ENCODE results near the gene ARHGAP20. TPM values are rescaled to one million over a fixed set of nuclear protein-coding genes. Genes with fewer than 3 reads are reported as not detected.

Gene ARHGAP20
- total RNA-seq, 4 donors from 2014 or later, result 0.51 to 2.3 (median 1.1) TPM

DNA sequence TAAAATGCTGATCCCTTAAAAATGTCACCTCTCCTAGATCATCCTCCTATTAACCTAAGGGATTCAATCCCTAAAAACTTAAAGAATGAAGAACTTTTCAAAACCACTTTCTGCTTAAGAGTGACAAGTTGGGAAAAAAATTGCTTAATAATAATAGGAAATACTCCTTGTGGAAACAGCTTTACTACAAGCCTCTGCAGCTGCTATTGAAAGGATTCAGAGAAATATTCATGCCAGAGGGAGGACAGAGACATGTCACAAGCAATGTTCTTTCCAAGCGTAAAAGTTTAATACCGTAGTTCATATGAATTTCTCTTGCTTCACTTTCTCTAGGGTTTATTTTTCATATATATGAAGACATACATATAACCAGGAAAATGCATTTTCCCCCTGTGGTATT lies 98.2 kb downstream of the ARHGAP20 start:
- in situ Hi-C loops (cut with MboI; ENCODE audit: low sequenced_read_pairs in 4 of 4) (no loop called here), intact Hi-C loops (cut with DNase I; ENCODE audit: low total_unique reads) (no loop called here)
- Histone ChIP-seq H3K4me3 (no peak overlapping the region), H3K4me1 (no peaks in the 10 kb centered on the region), H3K9me3 (no peaks in the 10 kb centered on the region), H3K27me3 (no peaks in the 10 kb centered on the region), H3K27ac (no peak overlapping the region), H3K36me3 (no peaks in the 10 kb centered on the region)
- DNase-seq, result no peak
- ATAC-seq, result peak in 1 of 2 donors; percentile 52
- TF ChIP-seq, protein P1, sequence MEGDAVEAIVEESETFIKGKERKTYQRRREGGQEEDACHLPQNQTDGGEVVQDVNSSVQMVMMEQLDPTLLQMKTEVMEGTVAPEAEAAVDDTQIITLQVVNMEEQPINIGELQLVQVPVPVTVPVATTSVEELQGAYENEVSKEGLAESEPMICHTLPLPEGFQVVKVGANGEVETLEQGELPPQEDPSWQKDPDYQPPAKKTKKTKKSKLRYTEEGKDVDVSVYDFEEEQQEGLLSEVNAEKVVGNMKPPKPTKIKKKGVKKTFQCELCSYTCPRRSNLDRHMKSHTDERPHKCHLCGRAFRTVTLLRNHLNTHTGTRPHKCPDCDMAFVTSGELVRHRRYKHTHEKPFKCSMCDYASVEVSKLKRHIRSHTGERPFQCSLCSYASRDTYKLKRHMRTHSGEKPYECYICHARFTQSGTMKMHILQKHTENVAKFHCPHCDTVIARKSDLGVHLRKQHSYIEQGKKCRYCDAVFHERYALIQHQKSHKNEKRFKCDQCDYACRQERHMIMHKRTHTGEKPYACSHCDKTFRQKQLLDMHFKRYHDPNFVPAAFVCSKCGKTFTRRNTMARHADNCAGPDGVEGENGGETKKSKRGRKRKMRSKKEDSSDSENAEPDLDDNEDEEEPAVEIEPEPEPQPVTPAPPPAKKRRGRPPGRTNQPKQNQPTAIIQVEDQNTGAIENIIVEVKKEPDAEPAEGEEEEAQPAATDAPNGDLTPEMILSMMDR (IDR thresholded peaks at IDR 0.05 in 4 of 5, conservative IDR thresholded peaks at IDR 0.05 in 1 of 5), result no peak
- TF ChIP-seq POLR2A (IDR thresholded peaks at IDR 0.05), result no peak

DNA sequence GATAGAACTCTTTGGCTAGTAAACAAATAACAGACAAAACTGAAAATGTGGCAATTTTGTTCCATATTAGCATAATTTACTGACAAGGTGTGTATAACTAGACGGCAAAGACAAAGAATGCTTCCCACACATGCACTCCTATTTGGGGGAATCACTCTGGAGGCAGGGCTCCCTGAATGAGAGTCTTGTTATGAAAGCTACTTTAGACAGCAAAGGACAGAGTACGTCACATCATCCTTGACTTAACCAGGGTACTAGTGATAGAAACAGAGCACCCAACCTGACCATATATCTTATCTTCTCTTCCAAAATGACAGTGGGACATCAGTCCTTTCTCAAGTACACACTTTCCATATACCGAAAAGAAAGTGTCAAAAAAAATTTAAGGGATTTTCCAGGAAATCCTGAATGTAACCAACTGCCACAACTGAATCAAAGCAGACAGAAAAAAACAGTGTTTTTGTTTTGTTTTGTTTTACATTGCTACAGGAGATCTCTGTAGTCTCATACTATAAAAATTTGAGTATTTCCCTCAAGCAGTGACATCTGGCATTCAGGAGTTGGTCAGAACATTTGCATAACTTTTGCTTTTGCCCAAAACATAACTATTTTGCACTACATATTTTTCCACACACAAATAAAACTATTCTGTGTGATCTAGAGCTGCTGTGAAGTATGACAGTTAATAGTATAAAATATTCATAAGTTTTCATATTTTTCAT lies 98.9 kb downstream of the ARHGAP20 start:
- no peak overlapping the region for H3K27ac ChIP-seq
- DNase-seq (no peak), ATAC-seq (no peak)
- TF ChIP-seq POLR2A (IDR thresholded peaks at IDR 0.05), result no peak
- TF ChIP-seq, protein P1 (IDR thresholded peaks at IDR 0.05 in 4 of 5, conservative IDR thresholded peaks at IDR 0.05 in 1 of 5), result no peak
- no peaks in the 10 kb centered on the region for H3K4me1 ChIP-seq
- no peaks in the 10 kb centered on the region for H3K36me3 ChIP-seq
- intact Hi-C loops (cut with DNase I; ENCODE audit: low total_unique reads), result no loop called here
- no peaks in the 10 kb centered on the region for H3K27me3 ChIP-seq
- H3K4me3 ChIP-seq, result no peak overlapping the region
- H3K9me3 ChIP-seq, result no peaks in the 10 kb centered on the region
- in situ Hi-C loops (cut with MboI; ENCODE audit: low sequenced_read_pairs in 4 of 4), result no loop called here

DNA sequence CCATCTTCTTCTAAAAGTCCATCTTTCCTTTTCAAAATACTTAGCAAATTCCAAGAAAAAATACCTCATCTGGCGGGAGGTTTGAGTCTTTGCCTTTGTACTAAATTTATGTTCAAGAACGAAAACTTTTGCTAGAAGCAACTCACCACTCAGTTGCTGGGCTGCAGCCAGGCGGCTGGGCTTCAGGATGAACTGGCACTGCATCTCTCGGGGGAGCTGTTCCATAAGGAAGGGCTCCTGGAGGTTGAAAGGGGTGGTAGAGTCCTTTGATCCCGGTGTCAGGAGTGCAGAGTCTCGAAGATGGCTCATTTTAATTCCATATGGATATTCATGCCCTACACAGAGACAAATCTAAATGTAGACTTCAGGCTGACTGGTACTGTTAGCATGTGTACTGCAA lies 105.8 kb downstream of the ARHGAP20 start:
- no peak for ATAC-seq
- Histone ChIP-seq H3K27ac (no peak overlapping the region), H3K4me1 (no peaks in the 10 kb centered on the region), H3K4me3 (no peak overlapping the region), H3K27me3 (no peaks in the 10 kb centered on the region), H3K9me3 (no peaks in the 10 kb centered on the region), H3K36me3 (no peaks in the 10 kb centered on the region)
- in situ Hi-C loops (cut with MboI; ENCODE audit: low sequenced_read_pairs in 4 of 4) (no loop called here), intact Hi-C loops (cut with DNase I; ENCODE audit: low total_unique reads) (no loop called here)
- TF ChIP-seq POLR2A (IDR thresholded peaks at IDR 0.05), result no peak
- TF ChIP-seq, protein P1 (IDR thresholded peaks at IDR 0.05 in 4 of 5, conservative IDR thresholded peaks at IDR 0.05 in 1 of 5), result no peak
- DNase-seq, result no peak

DNA sequence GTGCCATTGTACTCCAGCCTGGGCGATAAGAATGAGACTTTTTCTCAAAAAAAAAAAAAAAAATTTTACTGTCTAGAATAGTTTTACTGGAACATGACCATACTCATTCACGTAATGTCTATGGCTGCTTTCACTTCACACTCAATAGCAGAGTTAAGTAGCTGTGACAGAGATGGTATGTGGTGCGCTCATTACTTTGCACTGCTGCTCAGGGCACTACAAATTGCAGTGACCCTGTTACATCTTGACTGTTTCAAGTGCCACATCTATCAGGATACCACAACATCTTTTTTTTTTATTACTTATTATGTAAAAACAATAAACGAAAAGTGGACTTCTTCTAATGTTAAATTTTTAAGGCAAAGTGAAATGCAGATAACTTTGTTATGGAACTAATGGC lies 110.3 kb downstream of the ARHGAP20 start:
- no peak for TF ChIP-seq POLR2A (IDR thresholded peaks at IDR 0.05)
- TF ChIP-seq, protein P1 (IDR thresholded peaks at IDR 0.05 in 4 of 5, conservative IDR thresholded peaks at IDR 0.05 in 1 of 5), result no peak
- intact Hi-C loops (cut with DNase I; ENCODE audit: low total_unique reads), result no loop called here
- no peaks in the 10 kb centered on the region for H3K27me3 ChIP-seq
- no peak overlapping the region for H3K4me3 ChIP-seq
- DNase-seq, result no peak
- in situ Hi-C loops (cut with MboI; ENCODE audit: low sequenced_read_pairs in 4 of 4), result no loop called here
- no peak for ATAC-seq
- no peak overlapping the region for H3K27ac ChIP-seq
- H3K9me3 ChIP-seq, result no peaks in the 10 kb centered on the region
- no peaks in the 10 kb centered on the region for H3K36me3 ChIP-seq
- no peaks in the 10 kb centered on the region for H3K4me1 ChIP-seq

DNA sequence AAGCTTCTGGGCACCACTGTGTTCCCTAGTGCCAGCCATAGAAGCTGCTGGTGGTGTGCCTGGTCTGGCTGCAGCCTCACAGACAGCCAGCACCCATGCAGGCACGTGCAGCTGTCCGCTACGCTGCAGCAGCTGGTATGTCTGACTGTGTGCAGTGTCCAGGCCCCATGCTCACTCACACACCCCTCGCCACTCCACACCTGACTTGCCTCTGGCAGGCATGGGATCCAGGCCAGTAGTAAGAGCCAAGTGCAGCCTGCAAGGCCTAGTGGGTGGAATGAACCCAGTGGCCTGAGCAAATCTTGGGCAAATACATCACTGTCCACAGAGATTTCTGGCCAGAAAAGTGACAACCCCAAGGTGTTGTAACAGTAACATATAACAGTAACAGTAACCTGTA lies 111.9 kb downstream of the ARHGAP20 start:
- no peaks in the 10 kb centered on the region for H3K4me1 ChIP-seq
- ATAC-seq (no peak), DNase-seq (no peak)
- intact Hi-C loops (cut with DNase I; ENCODE audit: low total_unique reads) (no loop called here), in situ Hi-C loops (cut with MboI; ENCODE audit: low sequenced_read_pairs in 4 of 4) (no loop called here)
- no peak overlapping the region for H3K4me3 ChIP-seq
- no peaks in the 10 kb centered on the region for H3K9me3 ChIP-seq
- TF ChIP-seq, protein P1 (IDR thresholded peaks at IDR 0.05 in 4 of 5, conservative IDR thresholded peaks at IDR 0.05 in 1 of 5), result no peak
- TF ChIP-seq POLR2A (IDR thresholded peaks at IDR 0.05), result no peak
- H3K36me3 ChIP-seq, result no peaks in the 10 kb centered on the region
- no peak overlapping the region for H3K27ac ChIP-seq
- no peaks in the 10 kb centered on the region for H3K27me3 ChIP-seq
